ENCODE data around the gene ATP13A3. TPM values are rescaled to one million over a fixed set of nuclear protein-coding genes. Genes with fewer than 3 reads are reported as not detected.

Gene ATP13A3
- total RNA-seq, 1 donor from 2014 or later: 63.1 TPM

DNA sequence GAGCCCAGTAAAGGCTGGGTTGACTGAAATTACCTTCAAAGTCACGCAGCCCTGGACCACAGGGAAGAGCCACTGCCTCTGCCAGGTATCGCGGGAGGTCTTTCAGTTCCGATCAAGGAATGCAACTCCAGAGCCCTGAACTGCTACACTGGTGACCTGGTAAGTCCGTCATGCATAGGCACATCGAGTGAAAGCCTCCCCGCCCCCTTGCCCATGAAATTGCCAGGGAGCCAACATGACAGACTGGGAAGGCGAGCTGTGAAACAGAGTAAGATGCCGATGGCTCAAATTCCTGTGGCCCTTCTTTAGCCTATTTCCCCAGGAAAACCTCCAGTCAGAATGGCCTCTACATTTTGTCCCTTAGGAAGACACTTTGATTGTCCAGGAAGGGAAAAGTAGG lies 85.5 kb downstream of the ATP13A3 start:
- H3K4me1 Mint-ChIP-seq (ENCODE audit: unreplicated experiment): no peaks in the 10 kb centered on the region
- no peak overlapping the region for H3K4me3 Mint-ChIP-seq (ENCODE audit: unreplicated experiment)
- no peak overlapping the region for H3K27ac Mint-ChIP-seq (ENCODE audit: unreplicated experiment)
- DNase-seq (ENCODE audit: extremely low spot score, unreplicated experiment): no peak
- peaks cover 5% of the 10 kb centered on the region for H3K36me3 Mint-ChIP-seq (ENCODE audit: unreplicated experiment)
- H3K9me3 Mint-ChIP-seq (ENCODE audit: unreplicated experiment): no peaks in the 10 kb centered on the region
- no peaks in the 10 kb centered on the region for H3K27me3 Mint-ChIP-seq (ENCODE audit: unreplicated experiment)
- TF ChIP-seq, protein P1, sequence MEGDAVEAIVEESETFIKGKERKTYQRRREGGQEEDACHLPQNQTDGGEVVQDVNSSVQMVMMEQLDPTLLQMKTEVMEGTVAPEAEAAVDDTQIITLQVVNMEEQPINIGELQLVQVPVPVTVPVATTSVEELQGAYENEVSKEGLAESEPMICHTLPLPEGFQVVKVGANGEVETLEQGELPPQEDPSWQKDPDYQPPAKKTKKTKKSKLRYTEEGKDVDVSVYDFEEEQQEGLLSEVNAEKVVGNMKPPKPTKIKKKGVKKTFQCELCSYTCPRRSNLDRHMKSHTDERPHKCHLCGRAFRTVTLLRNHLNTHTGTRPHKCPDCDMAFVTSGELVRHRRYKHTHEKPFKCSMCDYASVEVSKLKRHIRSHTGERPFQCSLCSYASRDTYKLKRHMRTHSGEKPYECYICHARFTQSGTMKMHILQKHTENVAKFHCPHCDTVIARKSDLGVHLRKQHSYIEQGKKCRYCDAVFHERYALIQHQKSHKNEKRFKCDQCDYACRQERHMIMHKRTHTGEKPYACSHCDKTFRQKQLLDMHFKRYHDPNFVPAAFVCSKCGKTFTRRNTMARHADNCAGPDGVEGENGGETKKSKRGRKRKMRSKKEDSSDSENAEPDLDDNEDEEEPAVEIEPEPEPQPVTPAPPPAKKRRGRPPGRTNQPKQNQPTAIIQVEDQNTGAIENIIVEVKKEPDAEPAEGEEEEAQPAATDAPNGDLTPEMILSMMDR (IDR thresholded peaks at IDR 0.05): no peak

DNA sequence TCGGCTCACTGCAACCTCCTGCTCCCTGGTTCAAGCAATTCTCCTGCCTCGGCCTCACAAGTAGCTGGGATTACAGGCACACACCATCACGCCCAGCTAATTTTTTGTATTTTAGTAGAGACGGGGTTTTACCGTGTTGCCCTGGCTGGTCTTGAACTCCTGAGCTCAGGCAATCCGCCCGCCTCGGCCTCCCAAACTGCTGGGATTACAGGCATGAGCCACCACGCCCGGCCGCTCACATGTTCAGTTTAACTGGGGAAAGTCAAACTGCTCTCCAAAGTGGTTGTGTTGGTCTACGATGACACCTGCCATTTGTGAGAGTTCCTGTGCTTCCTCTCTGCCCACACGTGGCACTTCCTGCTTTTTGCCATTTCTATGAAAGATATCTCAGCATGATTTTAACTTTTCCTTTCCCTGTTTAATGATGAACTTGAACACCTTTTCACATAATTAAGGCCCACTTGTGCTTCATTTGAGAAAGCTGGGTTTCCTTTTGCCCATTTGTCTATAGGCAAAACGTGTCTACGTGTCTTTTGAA lies 86.9 kb downstream of the ATP13A3 start:
- H3K27me3 Mint-ChIP-seq (ENCODE audit: unreplicated experiment): no peaks in the 10 kb centered on the region
- no peaks in the 10 kb centered on the region for H3K9me3 Mint-ChIP-seq (ENCODE audit: unreplicated experiment)
- no peak overlapping the region for H3K27ac Mint-ChIP-seq (ENCODE audit: unreplicated experiment)
- TF ChIP-seq, protein P1 (IDR thresholded peaks at IDR 0.05): no peak
- DNase-seq (ENCODE audit: extremely low spot score, unreplicated experiment): no peak
- H3K4me3 Mint-ChIP-seq (ENCODE audit: unreplicated experiment): no peak overlapping the region
- peaks cover 3% of the 10 kb centered on the region for H3K36me3 Mint-ChIP-seq (ENCODE audit: unreplicated experiment)
- peaks cover 2% of the 10 kb centered on the region for H3K4me1 Mint-ChIP-seq (ENCODE audit: unreplicated experiment)

DNA sequence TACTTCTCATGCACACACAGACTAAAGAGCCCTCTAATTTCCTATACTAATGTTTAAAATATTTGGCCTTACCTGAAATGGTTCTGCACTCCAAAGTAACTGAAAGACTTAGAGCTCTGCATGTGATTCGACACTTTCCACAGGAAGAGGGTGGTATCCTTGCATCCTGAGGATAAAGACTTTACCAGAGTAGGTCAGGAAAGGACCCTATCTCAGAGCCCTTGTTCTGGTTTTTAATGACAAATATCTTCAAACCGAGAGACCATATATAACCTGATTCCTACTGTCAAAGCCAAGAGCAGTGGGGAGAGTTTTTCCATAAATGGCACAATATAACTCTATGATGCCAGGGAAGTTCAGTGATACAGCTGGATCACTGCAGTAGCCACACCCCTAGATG lies 87.6 kb downstream of the ATP13A3 start, which contains the start of gene GP5:
Gene GP5 (minus strand): TSS at position 101 of the 400 bp plus-strand sequence. CDS start 984 bp downstream, outside the sequence.
- H3K9me3 Mint-ChIP-seq (ENCODE audit: unreplicated experiment): no peaks in the 10 kb centered on the region
- peaks cover 2% of the 10 kb centered on the region for H3K4me1 Mint-ChIP-seq (ENCODE audit: unreplicated experiment)
- TF ChIP-seq, protein P1 (IDR thresholded peaks at IDR 0.05): no peak
- DNase-seq (ENCODE audit: extremely low spot score, unreplicated experiment): no peak
- no peaks in the 10 kb centered on the region for H3K27me3 Mint-ChIP-seq (ENCODE audit: unreplicated experiment)
- H3K36me3 Mint-ChIP-seq (ENCODE audit: unreplicated experiment): peaks cover 3% of the 10 kb centered on the region
- H3K4me3 Mint-ChIP-seq (ENCODE audit: unreplicated experiment): no peak within 1 kb of the TSS
- H3K27ac Mint-ChIP-seq (ENCODE audit: unreplicated experiment): no peak within 1 kb of the TSS

DNA sequence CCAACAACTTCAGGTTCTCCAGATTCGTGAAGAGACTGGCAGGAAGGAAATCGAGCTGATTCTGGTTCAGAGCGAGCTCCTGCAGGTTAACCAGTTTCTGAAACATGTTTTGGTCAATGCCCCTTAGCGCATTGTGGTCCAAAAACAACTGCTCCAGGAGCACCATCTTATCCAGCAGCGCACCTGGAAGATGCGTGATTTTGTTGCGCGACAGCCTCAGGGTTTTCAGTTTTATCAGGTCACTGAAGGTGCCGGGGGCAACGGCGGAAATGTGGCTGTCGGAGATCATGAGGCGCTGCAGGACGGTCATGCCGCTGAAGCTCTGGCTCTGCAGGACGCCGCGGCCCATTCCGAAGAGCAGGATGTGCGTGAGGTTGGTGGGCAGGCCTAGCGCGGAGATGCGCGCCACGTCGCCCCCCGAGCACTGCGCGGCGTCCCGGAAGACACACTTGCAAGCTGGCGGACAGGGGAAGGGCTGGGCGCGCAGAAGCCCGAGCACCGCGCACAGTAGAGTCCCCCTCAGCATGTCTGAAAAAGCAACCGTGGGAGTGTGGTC lies 89.0 kb downstream of the ATP13A3 start:
- no peak for DNase-seq (ENCODE audit: extremely low spot score, unreplicated experiment)
- no peak overlapping the region for H3K27ac Mint-ChIP-seq (ENCODE audit: unreplicated experiment)
- TF ChIP-seq, protein P1 (IDR thresholded peaks at IDR 0.05): no peak
- H3K4me3 Mint-ChIP-seq (ENCODE audit: unreplicated experiment): no peak overlapping the region
- H3K9me3 Mint-ChIP-seq (ENCODE audit: unreplicated experiment): no peaks in the 10 kb centered on the region
- peaks cover under 1% of the 10 kb centered on the region for H3K36me3 Mint-ChIP-seq (ENCODE audit: unreplicated experiment)
- no peaks in the 10 kb centered on the region for H3K27me3 Mint-ChIP-seq (ENCODE audit: unreplicated experiment)
- peaks cover 2% of the 10 kb centered on the region for H3K4me1 Mint-ChIP-seq (ENCODE audit: unreplicated experiment)

DNA sequence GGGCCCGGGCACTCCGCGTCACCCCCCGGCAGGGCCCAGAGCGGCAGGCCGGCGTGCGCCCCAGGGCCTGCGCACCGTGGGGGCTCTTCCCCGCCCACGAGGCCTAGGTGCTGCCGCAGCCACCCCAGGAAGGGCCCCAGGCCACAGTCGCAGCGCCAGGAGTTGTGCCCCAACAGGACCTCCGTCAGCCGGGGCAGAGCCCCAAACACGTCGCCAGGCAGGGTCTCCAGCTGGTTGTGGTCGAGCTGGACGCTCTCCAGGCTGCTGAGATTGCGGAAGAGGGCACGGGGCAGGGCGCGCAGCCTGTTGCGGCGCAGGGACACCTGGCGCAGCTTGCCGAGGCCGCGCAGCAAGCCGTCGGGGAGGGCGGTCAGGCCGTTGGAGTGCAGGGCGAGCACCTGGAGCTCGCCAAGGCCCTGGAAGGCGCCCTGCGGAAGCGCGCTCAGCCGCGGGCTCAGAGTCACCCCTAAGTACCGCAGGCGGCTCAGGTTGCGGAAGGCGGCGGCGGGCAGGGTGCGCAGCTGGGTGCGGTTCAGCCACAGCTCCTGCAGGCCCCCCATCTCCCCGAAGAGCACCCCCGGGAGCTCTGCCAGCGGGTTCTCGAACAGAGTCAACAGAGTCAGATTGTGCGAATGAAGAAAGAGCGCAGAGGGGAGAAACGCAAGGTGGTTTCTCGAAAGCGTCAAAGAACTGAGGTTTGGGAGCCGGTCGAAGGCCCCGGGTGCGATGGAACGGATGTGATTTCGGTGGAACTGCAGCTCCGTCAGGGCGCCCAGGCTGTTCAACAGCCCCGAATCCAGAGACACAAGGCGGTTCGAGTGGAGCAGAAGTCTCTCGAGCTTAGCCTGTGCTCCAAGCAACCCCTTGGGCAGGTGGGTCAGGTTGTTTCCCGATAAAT lies 89.7 kb downstream of the ATP13A3 start:
- H3K27ac Mint-ChIP-seq (ENCODE audit: unreplicated experiment): no peak overlapping the region
- no peak for DNase-seq (ENCODE audit: extremely low spot score, unreplicated experiment)
- H3K27me3 Mint-ChIP-seq (ENCODE audit: unreplicated experiment): no peaks in the 10 kb centered on the region
- H3K4me1 Mint-ChIP-seq (ENCODE audit: unreplicated experiment): peaks cover 2% of the 10 kb centered on the region
- no peaks in the 10 kb centered on the region for H3K9me3 Mint-ChIP-seq (ENCODE audit: unreplicated experiment)
- TF ChIP-seq, protein P1 (IDR thresholded peaks at IDR 0.05): no peak
- H3K36me3 Mint-ChIP-seq (ENCODE audit: unreplicated experiment): no peaks in the 10 kb centered on the region
- no peak overlapping the region for H3K4me3 Mint-ChIP-seq (ENCODE audit: unreplicated experiment)

Measured in osteocyte (in vitro differentiated cells).